K562 (cell line): ENCODE measurements around the gene CD248. TPM values are rescaled to one million over a fixed set of nuclear protein-coding genes. Genes with fewer than 3 reads are reported as not detected.

ENCODE experiments used
- BMI1 ChIP-seq: fragments of 150-350 bp; IDR thresholded peaks from 2 replicates; pipeline ENCODE4 v1.6.1; 2014; ENCODE audit warnings: low read length
- CBFA2T3 ChIP-seq: fragments of 450-650 bp; IDR thresholded peaks from 2 replicates; pipeline ENCODE4 v1.6.1; 2017
- CBX8 ChIP-seq: fragments of 200-600 bp; sonication (generic); IDR thresholded peaks from 2 replicates; pipeline ENCODE4 v1.6.1; 2012; ENCODE audit warnings: borderline replicate concordance, mixed run types, low read depth, mild to moderate bottlenecking, moderate library complexity, mixed read lengths, low read length, control low read depth, inconsistent platforms; ENCODE audit not compliant: poor library complexity, severe bottlenecking; ENCODE audit errors: extremely low read depth
- CHD4 ChIP-seq: fragments of 200-600 bp; sonication (generic); IDR thresholded peaks from 3 replicates; pipeline ENCODE4 v1.6.1; 2012; ENCODE audit warnings: low read depth, mild to moderate bottlenecking, mixed read lengths, low read length, inconsistent platforms; ENCODE audit not compliant: insufficient read depth, insufficient replicate concordance, poor library complexity, severe bottlenecking
- DPF2 ChIP-seq: fragments of 450-650 bp; IDR thresholded peaks from 2 replicates; pipeline ENCODE4 v1.6.1; 2016
- NFRKB ChIP-seq: fragments of 450-650 bp; IDR thresholded peaks from 2 replicates; pipeline ENCODE4 v1.6.1; 2016; ENCODE audit warnings: low read depth
- SAFB2 ChIP-seq: fragments of 200-400 bp; formaldehyde crosslinking; IDR thresholded peaks from 2 replicates; pipeline ENCODE4 v1.6.1; 2018; ENCODE audit warnings: borderline replicate concordance, low read length, low read depth, moderate library complexity; ENCODE audit not compliant: severe bottlenecking
- SP1 ChIP-seq: sonication (generic); formaldehyde crosslinking; IDR thresholded peaks from 2 replicates; pipeline ENCODE4 v1.8.1; 2022; ENCODE audit warnings: mild to moderate bottlenecking, missing genetic modification reagents
- ZNF766 ChIP-seq: fragments of 200-800 bp; sonication (Bioruptor generic); conservative IDR thresholded peaks from 2 replicates; pipeline ENCODE4 v1.6.1; 2016; ENCODE audit warnings: missing genetic modification characterization, missing compliant biosample characterization
- polyA plus RNA-seq, 8 experiments: library from polyadenylated mRNA; depleted of rRNA in 4 of 8; stranded (reverse) in 5 of 8; unstranded in 3 of 8; fragments of >200 nt; fragmentation: Nextera tagmentation in 2 of 8; fragmentation: Illumina TruSeq in 1 of 8; extraction: Ambion mirVana in 2 of 8; extraction: Trizol in 1 of 8; gene quantifications; 2 replicates each; pipeline versions ENCODE4 v1.2.1 to v1.2.3, GENCODE V29; 2011 to 2014; ENCODE audit warnings: inconsistent platforms in 1 of 8, missing spikeins in 1 of 8
- total RNA-seq, 7 experiments: library from RNA; depleted of rRNA in 6 of 7; stranded (reverse); fragments of >200 nt in 6 of 7; fragmentation: Illumina TruSeq in 2 of 7; extraction: Trizol in 2 of 7; gene quantifications; 2 replicates each; pipeline versions ENCODE4 v1.2.1 to v1.2.3, GENCODE V29; 2011 to 2021; ENCODE audit warnings: low replicate concordance in 1 of 7

CD248 gene
- total and polyA plus RNA-seq, 9 of the 15 experiments (the other 6 are each of a cell fraction or from before 2014, with no cell fraction given): 0.09 TPM; not detected in 8

GRCh38 chr11:66268952-66269905, 47.6 kb downstream of the CD248 start (continued):
- no peak for TF ChIP-seq SAFB2
- TF ChIP-seq BMI1: no peak
- 0 out of 2 replicates have a peak, but pooled peaks have one; percentile 42 for TF ChIP-seq NFRKB
- no peak for TF ChIP-seq CBX8
- no peak for TF ChIP-seq CBFA2T3
- peak; percentile 38 for TF ChIP-seq CHD4
- 0 out of 2 replicates have a peak, but pooled peaks have one; percentile 48 for TF ChIP-seq ZNF766 (CRISPR knock-in tag)
- TF ChIP-seq DPF2: 0 out of 2 replicates have a peak, but pooled peaks have one; percentile 38
- TF ChIP-seq SP1 (CRISPR knock-in tag): no peak
